GM18507 (cell line): Measurements from ENCODE around the gene TMCC3.
A peak's percentile ranks its signal among the peaks of the same experiment; 100 is the strongest.
"Not testable (repeated sequence)": the region's sequence is repeated elsewhere in the genome, so short reads cannot be mapped to it uniquely, and the experiment has no call there.

Experiments
- DNase-seq: peaks from one replicate; pipeline ENCODE4 v3.0.0; 2011; ENCODE audit warnings: low read depth; ENCODE audit not compliant: insufficient read length; ENCODE audit errors: extremely low spot score
- FAIRE-seq: peaks from 2 replicates; lab custom pipeline; 2011; peaks lifted over from hg19 to GRCh38; lab: Jason Lieb, UNC

Gene TMCC3

GRCh38 chr12:94615260-94616181, 34.8 kb downstream of the TMCC3 start:
- no peak for FAIRE-seq
- DNase-seq: no peak

GRCh38 chr12:94614288-94614721, 36.1 kb downstream of the TMCC3 start:
- no peak for FAIRE-seq
- no peak for DNase-seq

GRCh38 chr12:94609917-94610443, 40.4 kb downstream of the TMCC3 start:
- no peak for DNase-seq
- FAIRE-seq: no peak

- DNase-seq, FAIRE-seq: not testable (repeated sequence)
These were observed 43.5 kb downstream of the TMCC3 start for GRCh38 chr12:94606810-94607209.

- no peak for FAIRE-seq
- no peak for DNase-seq
These were observed 46.0 kb downstream of the TMCC3 start for GRCh38 chr12:94604366-94604698.

- DNase-seq (peak; percentile 5), FAIRE-seq (peak; percentile 80)
These were observed 46.7 kb downstream of the TMCC3 start for GRCh38 chr12:94603434-94604365.

- no peak for DNase-seq
- no peak for FAIRE-seq
These were observed 48.3 kb downstream of the TMCC3 start for GRCh38 chr12:94602024-94602423.

GRCh38 chr12:94601307-94601706, 49.0 kb downstream of the TMCC3 start:
- DNase-seq, FAIRE-seq: not testable (repeated sequence)

GRCh38 chr12:94599189-94599588, 51.2 kb downstream of the TMCC3 start:
- no peak for FAIRE-seq
- DNase-seq: no peak

- DNase-seq: no peak
- FAIRE-seq: no peak
These were observed 53.1 kb downstream of the TMCC3 start for GRCh38 chr12:94597268-94597667.

GRCh38 chr12:94596596-94596995, 53.8 kb downstream of the TMCC3 start:
- FAIRE-seq: no peak
- no peak for DNase-seq

GRCh38 chr12:94595152-94595551, 55.2 kb downstream of the TMCC3 start:
- no peak for FAIRE-seq

GRCh38 chr12:94594443-94594825, 55.9 kb downstream of the TMCC3 start:
- DNase-seq (no peak), FAIRE-seq (no peak)

More at GRCh38 chr12:94595152-94595551, 55.2 kb downstream of the TMCC3 start:
- no peak for DNase-seq

GRCh38 chr12:94593822-94594442, 56.4 kb downstream of the TMCC3 start:
- no peak for FAIRE-seq
- no peak for DNase-seq

GRCh38 chr12:94592723-94593122, 57.6 kb downstream of the TMCC3 start:
- DNase-seq, FAIRE-seq: not testable (repeated sequence)

GRCh38 chr12:94592080-94592479, 58.3 kb downstream of the TMCC3 start:
- DNase-seq: no peak
- no peak for FAIRE-seq

- FAIRE-seq (no peak), DNase-seq (no peak)
These were observed 59.9 kb downstream of the TMCC3 start for GRCh38 chr12:94590428-94590827.

- DNase-seq: no peak
- FAIRE-seq: no peak
These were observed 60.8 kb downstream of the TMCC3 start for GRCh38 chr12:94589591-94590001.

- DNase-seq (no peak), FAIRE-seq (no peak)
These were observed 62.0 kb downstream of the TMCC3 start for GRCh38 chr12:94588346-94588745.
